ENCODE data around the gene CD99L2.
"Not testable (repeated sequence)": the region's sequence is repeated elsewhere in the genome, so short reads cannot be mapped to it uniquely, and the experiment has no call there.

Gene CD99L2

GRCh38 chrX:150896632-150897031, 1.8 kb downstream of the CD99L2 start:
- DNase-seq: no peak

DNA sequence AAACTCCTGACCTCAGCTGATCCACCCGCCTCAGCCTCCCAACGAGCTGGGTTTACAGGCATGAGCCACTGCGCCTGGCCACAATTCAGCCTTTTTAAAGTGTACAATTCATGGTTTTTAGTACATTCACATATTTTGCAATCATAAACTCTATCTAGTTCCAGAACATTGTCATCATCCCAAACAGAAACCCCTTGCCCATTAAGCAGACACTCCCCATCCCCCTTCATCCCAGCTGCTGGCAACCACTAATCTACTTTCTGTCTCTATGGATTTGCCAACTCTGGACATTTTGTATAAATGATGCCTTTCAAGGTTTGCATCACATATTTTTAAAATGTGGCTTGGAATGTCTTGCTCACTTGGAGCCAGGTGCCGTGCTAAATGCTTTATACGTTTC, 4.5 kb downstream of the CD99L2 start:
- no peak for DNase-seq

- DNase-seq: no peak
Measured at GRCh38 chrX:150889131-150889530, 9.3 kb downstream of the CD99L2 start.

DNA sequence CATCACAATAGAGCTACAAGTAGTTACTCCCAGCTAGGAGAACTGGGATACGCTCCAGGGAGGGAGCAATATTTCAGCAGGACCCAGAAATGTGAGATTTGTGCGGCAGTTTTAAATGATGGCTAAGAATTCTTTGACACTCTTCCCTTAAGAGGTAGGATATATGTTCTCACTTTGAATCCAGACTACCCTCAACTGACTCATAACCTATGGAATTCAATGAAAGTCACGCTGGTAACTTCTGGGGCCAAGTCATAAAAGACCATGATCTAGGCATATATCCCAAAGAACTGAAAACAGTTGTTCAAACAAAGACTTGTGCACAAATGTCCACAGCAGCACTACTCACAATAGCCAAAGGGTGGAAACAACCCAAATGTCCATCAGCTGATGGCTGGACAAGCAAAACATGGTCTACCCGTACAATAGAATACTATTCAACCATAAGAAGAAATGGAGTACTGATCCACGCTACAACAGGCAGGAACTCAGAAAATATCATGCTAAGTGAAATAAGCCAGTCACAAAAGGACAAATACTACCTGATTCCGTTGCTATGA, 10.5 kb downstream of the CD99L2 start:
- DNase-seq: peak; percentile 79

- not testable (repeated sequence) for DNase-seq
Measured at GRCh38 chrX:150887268-150887667, 11.2 kb downstream of the CD99L2 start.

DNA sequence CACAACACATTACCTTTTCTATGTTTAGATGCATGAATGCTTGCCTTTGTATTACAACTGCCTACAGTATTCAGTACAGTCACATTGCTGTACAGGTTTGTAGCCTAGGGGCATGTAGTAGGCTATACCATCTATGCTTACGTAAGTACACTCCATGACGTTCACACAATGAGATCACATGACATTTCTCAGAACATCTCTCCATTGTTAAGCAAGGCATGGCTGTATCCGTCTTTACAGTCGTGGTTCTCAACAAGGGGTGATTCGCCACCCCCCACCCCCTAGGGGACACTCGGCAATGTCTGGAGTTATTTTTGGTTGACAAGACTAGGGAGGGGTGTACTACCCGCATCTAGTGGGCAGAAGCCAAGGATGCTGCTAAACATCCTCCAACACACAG, 12.1 kb downstream of the CD99L2 start:
- no peak for DNase-seq

DNA sequence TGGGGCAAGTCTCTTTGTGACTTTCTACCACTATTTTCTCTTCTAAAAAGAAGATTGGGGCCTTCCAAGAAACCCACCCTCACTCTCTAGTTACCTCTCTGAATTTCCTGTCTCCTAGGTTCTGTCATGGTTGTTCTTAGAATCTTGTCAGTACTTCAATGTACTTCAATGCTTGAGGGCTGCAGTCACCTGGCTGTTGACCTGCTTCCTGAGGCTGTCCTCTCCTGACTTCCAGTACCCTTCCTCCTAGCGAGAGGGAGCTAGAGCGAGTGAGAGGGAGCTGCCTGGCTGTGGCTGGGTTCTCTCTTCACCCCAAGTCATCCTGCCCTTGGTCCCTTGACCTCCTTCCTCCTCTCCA, 17.7 kb downstream of the CD99L2 start:
- no peak for DNase-seq

GRCh38 chrX:150879855-150880807, 18.3 kb downstream of the CD99L2 start:
- DNase-seq: no peak

GRCh38 chrX:150875621-150876020, 22.8 kb downstream of the CD99L2 start:
- not testable (repeated sequence) for DNase-seq

- DNase-seq: no peak
Measured at GRCh38 chrX:150874448-150874847, 24.0 kb downstream of the CD99L2 start.

GRCh38 chrX:150873616-150874015, 24.9 kb downstream of the CD99L2 start:
- DNase-seq: peak; percentile 8

GRCh38 chrX:150872773-150873336, 25.6 kb downstream of the CD99L2 start:
- no peak for DNase-seq

- DNase-seq: no peak
Measured at GRCh38 chrX:150871341-150871811, 27.1 kb downstream of the CD99L2 start.

- DNase-seq: no peak
Measured at GRCh38 chrX:150870487-150871340, 27.8 kb downstream of the CD99L2 start.

GRCh38 chrX:150870029-150870428, 28.4 kb downstream of the CD99L2 start:
- no peak for DNase-seq

DNA sequence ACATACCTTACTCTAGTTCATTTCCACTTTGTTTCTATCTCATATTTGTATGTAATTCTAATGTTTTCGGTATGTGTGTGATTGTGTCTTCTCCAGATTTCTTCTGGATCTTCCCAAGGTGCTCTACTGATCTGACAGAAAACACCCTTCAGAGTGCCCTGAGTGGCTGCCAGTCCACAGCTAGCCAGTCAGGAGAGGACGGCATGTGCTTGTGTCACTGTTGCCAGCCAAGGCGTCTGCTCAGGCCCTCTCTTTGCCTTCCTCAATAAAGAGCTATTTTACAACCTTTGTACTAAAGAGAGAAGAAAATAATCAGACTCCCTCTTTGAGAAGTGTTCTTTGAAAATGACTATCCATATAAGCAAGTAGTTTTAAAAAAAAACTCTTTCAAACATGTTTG, 29.0 kb downstream of the CD99L2 start:
- no peak for DNase-seq

DNA sequence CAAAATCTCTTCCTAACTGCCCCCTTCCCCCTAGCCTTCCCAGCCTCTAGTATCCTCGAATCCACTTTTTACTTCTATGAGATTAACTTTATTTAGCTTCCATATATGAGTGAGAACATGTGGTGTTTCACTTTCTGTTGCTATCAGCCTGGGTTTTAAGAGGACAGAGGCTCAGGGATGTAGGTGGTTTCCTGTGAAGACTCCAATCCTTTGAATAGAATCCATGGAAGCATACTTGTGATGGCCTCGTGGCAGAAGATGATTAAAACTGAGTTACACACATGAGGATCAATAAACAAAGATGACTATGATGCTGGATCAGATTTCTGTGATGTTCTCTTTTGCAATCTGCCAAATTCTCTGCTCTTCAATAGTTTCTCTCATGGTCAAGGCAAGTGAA, 29.8 kb downstream of the CD99L2 start:
- no peak for DNase-seq

GRCh38 chrX:150864127-150864526, 34.3 kb downstream of the CD99L2 start:
- no peak for DNase-seq

- DNase-seq: no peak
Measured at GRCh38 chrX:150863191-150863590, 35.3 kb downstream of the CD99L2 start.

- no peak for DNase-seq
Measured at GRCh38 chrX:150857453-150857852, 41.0 kb downstream of the CD99L2 start.

DNA sequence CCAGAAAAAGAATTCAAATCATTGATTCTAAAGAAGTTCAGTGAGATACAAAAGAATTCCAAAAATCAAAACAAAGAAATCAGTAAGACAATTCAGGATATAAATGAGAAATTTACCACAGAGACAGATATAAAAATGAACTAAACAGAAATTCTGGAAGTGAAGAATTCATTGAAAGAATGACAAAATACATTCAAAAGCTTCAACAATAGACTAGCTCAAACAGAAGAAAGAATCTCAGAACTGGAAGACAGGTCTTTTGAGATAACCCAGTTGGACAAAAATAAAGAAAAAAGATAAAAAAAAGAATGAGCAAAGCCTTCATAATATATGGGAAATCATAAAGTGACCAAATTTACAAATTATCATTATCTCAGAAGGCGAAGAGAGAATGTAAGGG, 41.7 kb downstream of the CD99L2 start:
- no peak for DNase-seq

GRCh38 chrX:150856101-150856500, 42.4 kb downstream of the CD99L2 start:
- peak; percentile 5 for DNase-seq

- no peak for DNase-seq
Measured at GRCh38 chrX:150854856-150855255, 43.6 kb downstream of the CD99L2 start.

Measured in fibroblast of skin of back (primary cell).